Dendritic cell treated with granulocyte-macrophage colony-stimulating factor and Interleukin-4, amounts not matched to agents 40 ng/mL and 50 ng/mL, for 4 days (primary cell): ENCODE data around the gene CD34.

Experiments used
- H3K27ac Mint-ChIP-seq: one replicate; pipeline ENCODE4 v1.8.0; 2022; ENCODE audit warnings: mild to moderate bottlenecking, mixed read lengths
- H3K27me3 Mint-ChIP-seq: one replicate; pipeline ENCODE4 v1.8.0; 2022; ENCODE audit warnings: mild to moderate bottlenecking, mixed read lengths
- H3K36me3 Mint-ChIP-seq: one replicate; pipeline ENCODE4 v1.8.0; 2022; ENCODE audit warnings: low read depth, mixed read lengths
- H3K4me1 Mint-ChIP-seq: one replicate; pipeline ENCODE4 v1.8.0; 2022; ENCODE audit warnings: low read depth, mixed read lengths
- H3K4me3 Mint-ChIP-seq: one replicate; pipeline ENCODE4 v1.8.0; 2022; ENCODE audit warnings: mild to moderate bottlenecking, moderate library complexity, mixed read lengths
- H3K9me3 Mint-ChIP-seq: one replicate; pipeline ENCODE4 v1.8.0; 2022; ENCODE audit warnings: mixed read lengths
- intact Hi-C: fragments of 100-400 bp; cut with micrococcal nuclease; formaldehyde crosslinking; loops from one replicate; pipeline ENCODE4 v1.15.0; 2022

Gene CD34

GRCh38 chr1:207858281-207858680 is 52.6 kb downstream of the CD34 start:
- H3K4me1 Mint-ChIP-seq: peaks cover 50% of the 10 kb centered on the region
- intact Hi-C loops: no loop called here
- no peak overlapping the region for H3K27ac Mint-ChIP-seq
- no peaks in the 10 kb centered on the region for H3K27me3 Mint-ChIP-seq
- no peaks in the 10 kb centered on the region for H3K9me3 Mint-ChIP-seq
- H3K36me3 Mint-ChIP-seq: peaks cover 49% of the 10 kb centered on the region
- H3K4me3 Mint-ChIP-seq: no peak overlapping the region

- no peak overlapping the region for H3K27ac Mint-ChIP-seq
- H3K27me3 Mint-ChIP-seq: no peaks in the 10 kb centered on the region
- H3K4me1 Mint-ChIP-seq: peaks cover 50% of the 10 kb centered on the region
- no peaks in the 10 kb centered on the region for H3K9me3 Mint-ChIP-seq
- no peak overlapping the region for H3K4me3 Mint-ChIP-seq
- peaks cover 48% of the 10 kb centered on the region for H3K36me3 Mint-ChIP-seq
- intact Hi-C loops: no loop called here
Observed at GRCh38 chr1:207857447-207857846, 53.5 kb downstream of the CD34 start.

- Mint-ChIP-seq H3K4me3 (no peak overlapping the region), H3K4me1 (peaks cover 51% of the 10 kb centered on the region), H3K27me3 (no peaks in the 10 kb centered on the region), H3K27ac (peak overlapping the region; percentile 7), H3K36me3 (peaks cover 41% of the 10 kb centered on the region), H3K9me3 (no peaks in the 10 kb centered on the region)
- intact Hi-C loops: no loop called here
Observed at GRCh38 chr1:207856276-207857023, 54.5 kb downstream of the CD34 start.

- H3K9me3 Mint-ChIP-seq: no peaks in the 10 kb centered on the region
- intact Hi-C loops: no loop called here
- no peak overlapping the region for H3K4me3 Mint-ChIP-seq
- H3K27me3 Mint-ChIP-seq: no peaks in the 10 kb centered on the region
- H3K4me1 Mint-ChIP-seq: peaks cover 75% of the 10 kb centered on the region
- H3K27ac Mint-ChIP-seq: no peak overlapping the region
- peaks cover 54% of the 10 kb centered on the region for H3K36me3 Mint-ChIP-seq
Observed at GRCh38 chr1:207854001-207854400, 56.9 kb downstream of the CD34 start.

- intact Hi-C loops: no loop called here
- H3K4me3 Mint-ChIP-seq: no peak overlapping the region
- peaks cover 54% of the 10 kb centered on the region for H3K36me3 Mint-ChIP-seq
- H3K9me3 Mint-ChIP-seq: no peaks in the 10 kb centered on the region
- peak overlapping the region; percentile 79 for H3K27ac Mint-ChIP-seq
- no peaks in the 10 kb centered on the region for H3K27me3 Mint-ChIP-seq
- H3K4me1 Mint-ChIP-seq: peaks cover 81% of the 10 kb centered on the region
Observed at GRCh38 chr1:207853372-207853757, 57.6 kb downstream of the CD34 start.

GRCh38 chr1:207852576-207853371 is 58.2 kb downstream of the CD34 start:
- H3K9me3 Mint-ChIP-seq: no peaks in the 10 kb centered on the region
- peaks cover 87% of the 10 kb centered on the region for H3K4me1 Mint-ChIP-seq
- peak overlapping the region; percentile 79 for H3K27ac Mint-ChIP-seq
- intact Hi-C loops: no loop called here
- no peak overlapping the region for H3K4me3 Mint-ChIP-seq
- peaks cover 54% of the 10 kb centered on the region for H3K36me3 Mint-ChIP-seq
- no peaks in the 10 kb centered on the region for H3K27me3 Mint-ChIP-seq

GRCh38 chr1:207851696-207852095 is 59.2 kb downstream of the CD34 start:
- Mint-ChIP-seq H3K27me3 (no peaks in the 10 kb centered on the region), H3K27ac (peak overlapping the region; percentile 79), H3K4me3 (no peak overlapping the region), H3K4me1 (peaks cover 84% of the 10 kb centered on the region), H3K36me3 (peaks cover 46% of the 10 kb centered on the region), H3K9me3 (no peaks in the 10 kb centered on the region)
- intact Hi-C loops: no loop called here

GRCh38 chr1:207850621-207851407 is 60.1 kb downstream of the CD34 start:
- H3K4me3 Mint-ChIP-seq: no peak overlapping the region
- H3K27ac Mint-ChIP-seq: peak overlapping the region; percentile 79
- H3K27me3 Mint-ChIP-seq: no peaks in the 10 kb centered on the region
- H3K9me3 Mint-ChIP-seq: no peaks in the 10 kb centered on the region
- peaks cover 39% of the 10 kb centered on the region for H3K36me3 Mint-ChIP-seq
- H3K4me1 Mint-ChIP-seq: peaks cover 75% of the 10 kb centered on the region
- intact Hi-C loops: no loop called here

GRCh38 chr1:207849646-207850045 is 61.3 kb downstream of the CD34 start:
- Mint-ChIP-seq H3K4me3 (no peak overlapping the region), H3K4me1 (peaks cover 78% of the 10 kb centered on the region), H3K27ac (peak overlapping the region; percentile 79), H3K36me3 (peaks cover 36% of the 10 kb centered on the region), H3K9me3 (no peaks in the 10 kb centered on the region), H3K27me3 (no peaks in the 10 kb centered on the region)
- intact Hi-C loops: loop anchor here (2.0 kb wide), 2 partner anchors 17 kb away; no protein-coding TSS in a partner anchor

GRCh38 chr1:207849016-207849415 is 61.9 kb downstream of the CD34 start:
- Mint-ChIP-seq H3K27me3 (no peaks in the 10 kb centered on the region), H3K4me1 (peaks cover 81% of the 10 kb centered on the region), H3K4me3 (peak overlapping the region; percentile 52), H3K36me3 (peaks cover 37% of the 10 kb centered on the region), H3K27ac (peak overlapping the region; percentile 79), H3K9me3 (no peaks in the 10 kb centered on the region)
- intact Hi-C loops: loop anchor here (2.0 kb wide), 2 partner anchors 16 to 18 kb away; no protein-coding TSS in a partner anchor

- Mint-ChIP-seq H3K27ac (peak overlapping the region; percentile 79), H3K36me3 (peaks cover 45% of the 10 kb centered on the region), H3K4me3 (no peak overlapping the region), H3K4me1 (peaks cover 81% of the 10 kb centered on the region), H3K27me3 (no peaks in the 10 kb centered on the region), H3K9me3 (no peaks in the 10 kb centered on the region)
- intact Hi-C loops: loop anchor here (2.0 kb wide), 2 partner anchors 15 to 19 kb away; no protein-coding TSS in a partner anchor
Observed at GRCh38 chr1:207848234-207848633, 62.7 kb downstream of the CD34 start.

- Mint-ChIP-seq H3K4me3 (no peak overlapping the region), H3K27me3 (no peaks in the 10 kb centered on the region), H3K27ac (no peak overlapping the region), H3K4me1 (peaks cover 71% of the 10 kb centered on the region), H3K9me3 (no peaks in the 10 kb centered on the region), H3K36me3 (peaks cover 42% of the 10 kb centered on the region)
- intact Hi-C loops: no loop called here
Observed at GRCh38 chr1:207847116-207847515, 63.8 kb downstream of the CD34 start.

- intact Hi-C loops: no loop called here
- Mint-ChIP-seq H3K27ac (peak overlapping the region; percentile 48), H3K36me3 (peaks cover 33% of the 10 kb centered on the region), H3K27me3 (no peaks in the 10 kb centered on the region), H3K9me3 (no peaks in the 10 kb centered on the region), H3K4me1 (peaks cover 68% of the 10 kb centered on the region), H3K4me3 (no peak overlapping the region)
Observed at GRCh38 chr1:207845109-207845508, 65.8 kb downstream of the CD34 start.

GRCh38 chr1:207844371-207844770 is 66.6 kb downstream of the CD34 start:
- Mint-ChIP-seq H3K36me3 (peaks cover 38% of the 10 kb centered on the region), H3K4me3 (no peak overlapping the region), H3K4me1 (peaks cover 68% of the 10 kb centered on the region), H3K27me3 (no peaks in the 10 kb centered on the region), H3K27ac (no peak overlapping the region), H3K9me3 (no peaks in the 10 kb centered on the region)
- intact Hi-C loops: no loop called here
